SK-N-SH (cell line): ENCODE measurements around the gene CFTR.

Source experiments
- CHD2 ChIP-seq: fragments of 150-350 bp; IDR thresholded peaks from 2 replicates; pipeline ENCODE4 v1.6.1; 2018; ENCODE audit warnings: low read length; ENCODE audit not compliant: partially characterized antibody
- EP300 ChIP-seq, 2 experiments: IDR thresholded peaks; 2 replicates each; pipeline versions ENCODE4 v1.4.0 to v1.6.1; 2012; ENCODE audit warnings: borderline replicate concordance in 1 of 2, low read depth in 1 of 2, low read length in 1 of 2
- FOXM1 ChIP-seq: IDR thresholded peaks from 2 replicates; pipeline ENCODE4 v1.4.0; 2012; ENCODE audit warnings: low read depth, mild to moderate bottlenecking
- JUND ChIP-seq: IDR thresholded peaks from 2 replicates; pipeline ENCODE4 v1.4.0; 2012
- RCOR1 ChIP-seq: fragments of 150-350 bp; IDR thresholded peaks from 2 replicates; pipeline ENCODE4 v1.6.1; 2017; ENCODE audit warnings: antibody characterized with exemption, low read length
- SMC3 ChIP-seq: IDR thresholded peaks from 2 replicates; pipeline ENCODE4 v1.6.1; 2012; ENCODE audit warnings: low read depth, low read length, improper control_type of control experiment
- TEAD4 ChIP-seq: IDR thresholded peaks from 2 replicates; pipeline ENCODE4 v1.4.0; 2012; ENCODE audit warnings: mild to moderate bottlenecking, borderline replicate concordance; ENCODE audit not compliant: insufficient read depth
- YY1 ChIP-seq: IDR thresholded peaks from 2 replicates; pipeline ENCODE4 v1.4.0; 2012; ENCODE audit warnings: low read depth, mild to moderate bottlenecking
- TF ChIP-seq, protein P1 (sequence below): fragments of 200-600 bp; sonication (generic); IDR thresholded peaks from 2 replicates; pipeline ENCODE4 v1.6.1; 2017; ENCODE audit warnings: antibody characterized with exemption, mild to moderate bottlenecking, moderate library complexity
- TF ChIP-seq, protein P2 (sequence below): IDR thresholded peaks from 2 replicates; pipeline ENCODE4; 2012
- TF ChIP-seq, protein P3 (sequence below): IDR thresholded peaks from 2 replicates; pipeline ENCODE4 v1.4.0; 2012; ENCODE audit warnings: low read depth

DNA sequence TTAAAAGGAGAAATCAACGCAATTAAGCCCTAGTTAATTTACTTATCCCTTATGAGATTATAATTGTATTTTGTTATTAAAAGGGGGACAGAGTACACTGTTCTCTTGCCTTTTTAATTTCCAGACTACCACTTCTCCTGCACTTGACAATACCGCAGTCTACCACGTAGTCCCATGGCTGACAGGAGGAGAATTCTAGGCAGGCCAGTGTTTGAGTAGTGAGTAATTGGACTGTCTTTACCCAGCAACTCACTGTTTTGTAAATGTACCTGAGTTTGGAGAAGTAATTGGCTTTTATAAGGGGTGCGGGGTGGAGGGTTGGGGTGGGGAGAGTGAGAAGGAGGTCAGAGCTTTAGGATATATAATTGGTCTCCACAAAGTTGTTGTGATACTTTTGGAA, 85.4 kb downstream of the CFTR start:
- TF ChIP-seq FOXM1, result no peak
- TF ChIP-seq, protein P1, sequence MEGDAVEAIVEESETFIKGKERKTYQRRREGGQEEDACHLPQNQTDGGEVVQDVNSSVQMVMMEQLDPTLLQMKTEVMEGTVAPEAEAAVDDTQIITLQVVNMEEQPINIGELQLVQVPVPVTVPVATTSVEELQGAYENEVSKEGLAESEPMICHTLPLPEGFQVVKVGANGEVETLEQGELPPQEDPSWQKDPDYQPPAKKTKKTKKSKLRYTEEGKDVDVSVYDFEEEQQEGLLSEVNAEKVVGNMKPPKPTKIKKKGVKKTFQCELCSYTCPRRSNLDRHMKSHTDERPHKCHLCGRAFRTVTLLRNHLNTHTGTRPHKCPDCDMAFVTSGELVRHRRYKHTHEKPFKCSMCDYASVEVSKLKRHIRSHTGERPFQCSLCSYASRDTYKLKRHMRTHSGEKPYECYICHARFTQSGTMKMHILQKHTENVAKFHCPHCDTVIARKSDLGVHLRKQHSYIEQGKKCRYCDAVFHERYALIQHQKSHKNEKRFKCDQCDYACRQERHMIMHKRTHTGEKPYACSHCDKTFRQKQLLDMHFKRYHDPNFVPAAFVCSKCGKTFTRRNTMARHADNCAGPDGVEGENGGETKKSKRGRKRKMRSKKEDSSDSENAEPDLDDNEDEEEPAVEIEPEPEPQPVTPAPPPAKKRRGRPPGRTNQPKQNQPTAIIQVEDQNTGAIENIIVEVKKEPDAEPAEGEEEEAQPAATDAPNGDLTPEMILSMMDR, result no peak
- TF ChIP-seq TEAD4, result no peak
- TF ChIP-seq, protein P2, sequence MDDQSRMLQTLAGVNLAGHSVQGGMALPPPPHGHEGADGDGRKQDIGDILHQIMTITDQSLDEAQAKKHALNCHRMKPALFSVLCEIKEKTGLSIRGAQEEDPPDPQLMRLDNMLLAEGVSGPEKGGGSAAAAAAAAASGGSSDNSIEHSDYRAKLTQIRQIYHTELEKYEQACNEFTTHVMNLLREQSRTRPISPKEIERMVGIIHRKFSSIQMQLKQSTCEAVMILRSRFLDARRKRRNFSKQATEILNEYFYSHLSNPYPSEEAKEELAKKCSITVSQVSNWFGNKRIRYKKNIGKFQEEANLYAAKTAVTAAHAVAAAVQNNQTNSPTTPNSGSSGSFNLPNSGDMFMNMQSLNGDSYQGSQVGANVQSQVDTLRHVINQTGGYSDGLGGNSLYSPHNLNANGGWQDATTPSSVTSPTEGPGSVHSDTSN, result no peak
- TF ChIP-seq JUND, result no peak
- no peak for TF ChIP-seq YY1
- no peak for TF ChIP-seq SMC3
- TF ChIP-seq, protein P3, sequence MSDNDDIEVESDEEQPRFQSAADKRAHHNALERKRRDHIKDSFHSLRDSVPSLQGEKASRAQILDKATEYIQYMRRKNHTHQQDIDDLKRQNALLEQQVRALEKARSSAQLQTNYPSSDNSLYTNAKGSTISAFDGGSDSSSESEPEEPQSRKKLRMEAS, result no peak
- no peak for TF ChIP-seq RCOR1
- no peak for TF ChIP-seq CHD2
- TF ChIP-seq EP300 (IDR thresholded peaks at IDR 0.05; ENCODE audit: borderline replicate concordance in 1 of 2, low read depth in 1 of 2, low read length in 1 of 2), result no peak
